Bronchial epithelial cell (primary cell): Measurements from ENCODE around the gene SLC44A3. TPM values are rescaled to one million over a fixed set of nuclear protein-coding genes. Genes with fewer than 3 reads are reported as not detected.

Source experiments
- DNase-seq: peaks from one replicate; pipeline ENCODE4 v3.0.0-alpha.2; 2010; ENCODE audit warnings: low read depth
- FAIRE-seq: peaks from 2 replicates; lab custom pipeline; 2011; peaks lifted over from hg19 to GRCh38; lab: Jason Lieb, UNC
- H3K27me3 ChIP-seq: 2 replicates; pipeline ENCODE4 v1.5.1; 2011; ENCODE audit warnings: low read length; ENCODE audit not compliant: control insufficient read depth, insufficient read depth
- H3K36me3 ChIP-seq: 2 replicates; pipeline ENCODE4 v1.5.1; 2011; ENCODE audit warnings: low read length; ENCODE audit not compliant: control insufficient read depth, insufficient read depth
- H3K4me3 ChIP-seq: 2 replicates; pipeline ENCODE4 v1.5.1; 2011; ENCODE audit warnings: mild to moderate bottlenecking, low read depth, low read length, control low read depth
- CTCF ChIP-seq: IDR thresholded peaks from 2 replicates; pipeline ENCODE4 v1.5.1; 2011; ENCODE audit warnings: mild to moderate bottlenecking, moderate library complexity, low read length, control low read depth, inconsistent platforms; ENCODE audit not compliant: insufficient read depth, severe bottlenecking
- total RNA-seq: library from RNA; depleted of rRNA; stranded (reverse); fragments of >200 nt; gene quantifications from 2 replicates; pipeline ENCODE4 v1.2.1, GENCODE V29; 2014

Gene SLC44A3
- total RNA-seq, 1 donor from 2014 or later = 2.4 TPM

- FAIRE-seq = peak; percentile 47
- no peak for DNase-seq
- H3K36me3 ChIP-seq = peaks cover 6% of the 10 kb centered on the region
- H3K4me3 ChIP-seq = no peak overlapping the region
- TF ChIP-seq CTCF = no peak
- no peaks in the 10 kb centered on the region for H3K27me3 ChIP-seq
Observed at GRCh38 chr1:94840808-94841207, 20.7 kb downstream of the SLC44A3 start.

GRCh38 chr1:94843430-94843829, 23.3 kb downstream of the SLC44A3 start:
- TF ChIP-seq CTCF = no peak
- no peak for FAIRE-seq
- DNase-seq = no peak
- Histone ChIP-seq H3K4me3 (no peak overlapping the region), H3K36me3 (peaks cover 3% of the 10 kb centered on the region), H3K27me3 (no peaks in the 10 kb centered on the region)

GRCh38 chr1:94843846-94844245, 23.7 kb downstream of the SLC44A3 start:
- no peak for TF ChIP-seq CTCF
- FAIRE-seq = no peak

GRCh38 chr1:94846308-94846707, 26.2 kb downstream of the SLC44A3 start:
- no peaks in the 10 kb centered on the region for H3K36me3 ChIP-seq
- no peak for DNase-seq
- TF ChIP-seq CTCF = no peak
- FAIRE-seq = peak; percentile 81
- H3K4me3 ChIP-seq = no peak overlapping the region
- H3K27me3 ChIP-seq = no peaks in the 10 kb centered on the region

More at GRCh38 chr1:94843846-94844245, 23.7 kb downstream of the SLC44A3 start:
- no peaks in the 10 kb centered on the region for H3K27me3 ChIP-seq
- H3K4me3 ChIP-seq = no peak overlapping the region
- no peak for DNase-seq
- peaks cover 3% of the 10 kb centered on the region for H3K36me3 ChIP-seq

GRCh38 chr1:94851571-94851970, 31.4 kb downstream of the SLC44A3 start:
- Histone ChIP-seq H3K4me3 (no peak overlapping the region), H3K36me3 (no peaks in the 10 kb centered on the region), H3K27me3 (no peaks in the 10 kb centered on the region)
- DNase-seq (no peak), FAIRE-seq (no peak)
- no peak for TF ChIP-seq CTCF

- H3K4me3 ChIP-seq = no peak overlapping the region
- DNase-seq = no peak
- no peak for TF ChIP-seq CTCF
- H3K36me3 ChIP-seq = no peaks in the 10 kb centered on the region
- FAIRE-seq = no peak
- no peaks in the 10 kb centered on the region for H3K27me3 ChIP-seq
Observed at GRCh38 chr1:94852788-94853187, 32.6 kb downstream of the SLC44A3 start.
